HepG2 (cell line): ENCODE data around the gene NUFIP1. TPM values are rescaled to one million over a fixed set of nuclear protein-coding genes. Genes with fewer than 3 reads are reported as not detected.

Experiments used
- ATAC-seq: fragments of 200-7000 bp; cut with Tn5 transposase; 3 replicates; pipeline ENCODE4 v1.9.1; 2020; ENCODE audit warnings: mild to moderate bottlenecking, moderate library complexity
- BruUV-seq: library from RNA; stranded (reverse); fragments of 400-500 nt; replicated peaks from 2 replicates; lab custom pipeline; 2021; lab: Mats Ljungman, UMichigan
- CTCF ChIA-PET: fragments of 300-600 bp; formaldehyde crosslinking; extraction: SDS; loops from one replicate; lab custom pipeline; 2021; ENCODE audit warnings: low total read pairs, inconsistent platforms, low intra/inter-chr PET ratio; lab: Yijun Ruan, JAX
- POLR2A ChIA-PET: fragments of 350-600 bp; sonication (Branson Sonifier 250); formaldehyde crosslinking; loops from one replicate; lab custom pipeline; 2020; ENCODE audit warnings: antibody characterized with exemption, inconsistent platforms; lab: Yijun Ruan, JAX
- DNase-seq: peaks from one replicate; pipeline ENCODE4 v3.0.0-alpha.2; 2015; ENCODE audit warnings: low spot score
- FAIRE-seq: peaks from 3 replicates; lab custom pipeline; 2011; peaks lifted over from hg19 to GRCh38; lab: Jason Lieb, UNC
- H2AFZ ChIP-seq: one replicate; pipeline ENCODE4 v1.6.1; 2011; ENCODE audit warnings: low read length, inconsistent platforms
- H3K27ac ChIP-seq: fragments of 300-600 bp; 3 replicates; pipeline ENCODE4 v1.8.0; 2011; ENCODE audit warnings: mixed run types, mild to moderate bottlenecking, mixed read lengths, low read length, inconsistent platforms; ENCODE audit not compliant: insufficient read depth; ENCODE audit errors: extremely low read length
- H3K27me3 ChIP-seq, 2 experiments: fragments of 200-600 bp in 1 of 2; 2 replicates in 1 of 2; 3 replicates in 1 of 2; pipeline versions ENCODE4 v1.6.0 to v1.8.0; 2011; ENCODE audit warnings: low read length in 2 of 2, mild to moderate bottlenecking in 2 of 2, moderate library complexity in 2 of 2, inconsistent platforms in 1 of 2; ENCODE audit not compliant: insufficient read depth in 2 of 2, control insufficient read depth in 1 of 2
- H3K36me3 ChIP-seq, 2 experiments: fragments of 200-600 bp in 1 of 2; replicated peaks in 1 of 2; 2 replicates in 1 of 2; 3 replicates in 1 of 2; pipeline versions ENCODE4 v1.5.1 to v1.8.0; 2011; ENCODE audit warnings: low read length in 2 of 2, inconsistent platforms in 1 of 2; ENCODE audit not compliant: insufficient read depth in 2 of 2, control insufficient read depth in 1 of 2
- H3K4me1 ChIP-seq: 2 replicates; pipeline ENCODE4 v1.5.1; 2012; ENCODE audit warnings: low read length, inconsistent platforms; ENCODE audit not compliant: insufficient read depth
- H3K4me2 ChIP-seq: 2 replicates; pipeline ENCODE4 v1.6.0; 2011; ENCODE audit warnings: low read depth, low read length, inconsistent platforms
- H3K4me3 ChIP-seq, 3 experiments: fragments of 200-600 bp in 1 of 3; sonication (generic), shearing (Covaris generic) in 1 of 3; replicated peaks in 1 of 3; 2 replicates each; pipeline ENCODE4 v1.5.1; 2011 to 2016; ENCODE audit warnings: low read length in 3 of 3, inconsistent platforms in 2 of 3, low read depth in 2 of 3, mild to moderate bottlenecking in 2 of 3, control low read depth in 1 of 3, mixed read lengths in 1 of 3; ENCODE audit not compliant: insufficient read depth in 1 of 3
- H3K79me2 ChIP-seq: one replicate; pipeline ENCODE4 v1.6.1; 2011; ENCODE audit warnings: low read length, inconsistent platforms; ENCODE audit not compliant: insufficient read depth
- H3K9ac ChIP-seq: 2 replicates; pipeline ENCODE4 v1.6.0; 2011; ENCODE audit warnings: mild to moderate bottlenecking, low read depth, low read length, inconsistent platforms; ENCODE audit not compliant: insufficient read depth
- H3K9me3 ChIP-seq: 2 replicates; pipeline ENCODE4 v1.5.1; 2012; ENCODE audit warnings: mild to moderate bottlenecking, low read length
- H4K20me1 ChIP-seq: 2 replicates; pipeline ENCODE4 v1.6.0; 2011; ENCODE audit warnings: inconsistent platforms, mild to moderate bottlenecking, low read length, moderate library complexity; ENCODE audit not compliant: insufficient read depth
- CAMTA2 ChIP-seq: sonication (generic); formaldehyde crosslinking; IDR thresholded peaks from 2 replicates; pipeline ENCODE4 v1.4.0; 2020; ENCODE audit warnings: mild to moderate bottlenecking, missing genetic modification reagents, borderline replicate concordance
- CBX2 ChIP-seq, 2 experiments: fragments of 200-600 bp in 1 of 2; sonication (generic); formaldehyde crosslinking in 1 of 2; IDR thresholded peaks; 2 replicates each; pipeline versions ENCODE4 v1.7.0 to v1.8.1; 2018 to 2022; ENCODE audit warnings: low read depth in 2 of 2, low read length in 1 of 2, mild to moderate bottlenecking in 1 of 2, missing genetic modification reagents in 1 of 2
- CCDC6 ChIP-seq: sonication (generic); formaldehyde crosslinking; IDR thresholded peaks from 2 replicates; pipeline ENCODE4 v1.8.1; 2022; ENCODE audit warnings: mild to moderate bottlenecking, missing genetic modification reagents, moderate library complexity
- E2F2 ChIP-seq: sonication (generic); formaldehyde crosslinking; IDR thresholded peaks from 2 replicates; pipeline ENCODE4 v1.4.0; 2020; ENCODE audit warnings: missing genetic modification reagents, borderline replicate concordance
- FLYWCH1 ChIP-seq: sonication (generic); formaldehyde crosslinking; IDR thresholded peaks from 2 replicates; pipeline ENCODE4 v1.8.1; 2023; ENCODE audit warnings: mild to moderate bottlenecking, missing genetic modification reagents
- HOXA7 ChIP-seq: sonication (generic); formaldehyde crosslinking; IDR thresholded peaks from 2 replicates; pipeline ENCODE4 v1.8.1; 2022; ENCODE audit warnings: mild to moderate bottlenecking, missing genetic modification reagents, moderate library complexity
- NAIF1 ChIP-seq: sonication (generic); formaldehyde crosslinking; IDR thresholded peaks from 2 replicates; pipeline ENCODE4 v1.5.0; 2020; ENCODE audit warnings: mild to moderate bottlenecking, missing genetic modification reagents, borderline replicate concordance
- SRSF4 ChIP-seq: fragments of 200-400 bp; formaldehyde crosslinking; IDR thresholded peaks from one replicate; pipeline ENCODE4 v1.6.1; 2018; ENCODE audit warnings: mild to moderate bottlenecking, low read depth, low read length, moderate library complexity; ENCODE audit not compliant: poor library complexity, severe bottlenecking
- ZNF552 ChIP-seq: sonication (generic); formaldehyde crosslinking; IDR thresholded peaks from 2 replicates; pipeline ENCODE4 v1.9.0; 2022; ENCODE audit warnings: missing genetic modification reagents, mild to moderate bottlenecking, borderline replicate concordance
- ZNF557 ChIP-seq: sonication (generic); formaldehyde crosslinking; IDR thresholded peaks from 2 replicates; pipeline ENCODE4 v1.4.0; 2020; ENCODE audit warnings: missing genetic modification reagents
- ZNF746 ChIP-seq: sonication (generic); formaldehyde crosslinking; IDR thresholded peaks from 2 replicates; pipeline ENCODE4 v1.8.0; 2022; ENCODE audit warnings: mild to moderate bottlenecking, missing genetic modification reagents
- ZNF749 ChIP-seq: sonication (generic); formaldehyde crosslinking; IDR thresholded peaks from 2 replicates; pipeline ENCODE4 v1.8.0; 2022; ENCODE audit warnings: mild to moderate bottlenecking, missing genetic modification reagents, moderate library complexity, borderline replicate concordance
- WGBS: methylation state at CpG from one replicate; pipeline ENCODE4 v1.1.6; 2017; ENCODE audit warnings: low lambda C conversion rate; 5-methylcytosine and 5-hydroxymethylcytosine counted together
- in situ Hi-C: cut with HindIII; loops from 2 replicates; pipeline ENCODE4 v1.10.0; 2017; ENCODE audit warnings: low pct_unique_long_range_greater_than_20kb; ENCODE audit not compliant: extremely low pct_ligation_motif_present
- intact Hi-C: fragments of 100-400 bp; cut with micrococcal nuclease; formaldehyde crosslinking; loops from one replicate; pipeline ENCODE4 v1.10.0; 2022; ENCODE audit not compliant: unreplicated experiment
- polyA plus RNA-seq, 8 experiments: library from polyadenylated mRNA; depleted of rRNA in 3 of 8; stranded (reverse) in 7 of 8; unstranded in 1 of 8; fragments of >200 nt; fragmentation: Illumina TruSeq in 4 of 8; extraction: Trizol in 4 of 8; gene quantifications; 2 replicates each; pipeline versions ENCODE4 v1.2.1 to v1.2.3, GENCODE V29; 2011 to 2016; ENCODE audit warnings: low read depth in 4 of 8, missing spikeins in 1 of 8, mixed read lengths in 1 of 8; ENCODE audit not compliant: insufficient read depth in 1 of 8
- total RNA-seq, 5 experiments: library from RNA; depleted of rRNA; stranded (reverse); fragments of >200 nt; fragmentation: Illumina TruSeq; extraction: Trizol; gene quantifications; 2 replicates each; pipeline ENCODE4 v1.2.3, GENCODE V29; 2016; ENCODE audit warnings: low read depth in 1 of 5

Gene NUFIP1
- total and polyA plus RNA-seq, 2 of the 13 experiments (the other 11 are each of a cell fraction or from before 2014, with no cell fraction given) = 1.9 to 10.3 TPM

GRCh38 chr13:44971656-44972595, 17.3 kb downstream of the NUFIP1 start:
- DNase-seq = no peak
- TF ChIP-seq ZNF746 (CRISPR knock-in tag) = no peak
- no peak for TF ChIP-seq SRSF4
- no peak for TF ChIP-seq CBX2 (IDR thresholded peaks at IDR 0.05; ENCODE audit: low read depth, low read length)
- no peak for TF ChIP-seq CBX2 (CRISPR knock-in tag; IDR thresholded peaks at IDR 0.05; ENCODE audit: low read depth)
- TF ChIP-seq HOXA7 (CRISPR knock-in tag) = no peak
- no peak for TF ChIP-seq ZNF557 (CRISPR knock-in tag)
- TF ChIP-seq E2F2 = no peak
- no peak for TF ChIP-seq NAIF1 (CRISPR knock-in tag)
- no peak for TF ChIP-seq ZNF749
- TF ChIP-seq CCDC6 (CRISPR knock-in tag) = no peak
- no peak for TF ChIP-seq ZNF552 (CRISPR knock-in tag)
- TF ChIP-seq FLYWCH1 (CRISPR knock-in tag) = no peak
- TF ChIP-seq CAMTA2 (CRISPR knock-in tag) = no peak
- TF ChIP-seq, all 625 proteins: peak for 0
- H2AFZ ChIP-seq = no peak overlapping the region
- peaks cover 5 to 53% of the 10 kb centered on the region in 2 experiments for H3K36me3 ChIP-seq
- peaks cover 5% of the 10 kb centered on the region for H3K79me2 ChIP-seq
- CTCF ChIA-PET = no interaction called here
- POLR2A ChIA-PET = no interaction called here
- peaks cover 16% of the 10 kb centered on the region for H3K4me1 ChIP-seq
- peaks cover 6% of the 10 kb centered on the region; the same call in 1 of the 2 replicates for H4K20me1 ChIP-seq
- H3K9me3 ChIP-seq = no peaks in the 10 kb centered on the region
- BruUV-seq = no TSS peak
- 97% methylated on average over 7 of the region's 7 CpGs for WGBS
- FAIRE-seq (no peak), ATAC-seq (no peak)
- H3K4me2 ChIP-seq = no peak overlapping the region
- in situ Hi-C loops = loop anchor here (25.0 kb wide), 1 partner anchor 1060 kb away; no protein-coding TSS in a partner anchor
- H3K4me3 ChIP-seq = no peak overlapping the region
- no peak overlapping the region for H3K9ac ChIP-seq
- intact Hi-C loops = loop anchor here (10.0 kb wide), 1 partner anchor 1067 kb away; no protein-coding TSS in a partner anchor
- H3K27ac ChIP-seq = no peak overlapping the region
- no peaks in the 10 kb centered on the region for H3K27me3 ChIP-seq
